GM23338 (cell line): ENCODE measurements around the gene EZR.

Experiments
- CREB1 ChIP-seq: fragments of 250-450 bp; sonication (Bioruptor Pico); IDR thresholded peaks from 2 replicates; pipeline ENCODE4 v1.5.0; 2020; ENCODE audit warnings: low read depth, mild to moderate bottlenecking, moderate library complexity
- EZH2 ChIP-seq: fragments of 200-600 bp; sonication (generic); IDR thresholded peaks from one replicate; pipeline ENCODE4 v1.8.0; 2017; ENCODE audit warnings: antibody characterized with exemption, mild to moderate bottlenecking, low read depth; ENCODE audit not compliant: unreplicated experiment
- EZH2phosphoT487 ChIP-seq: fragments of 200-600 bp; sonication (generic); IDR thresholded peaks from one replicate; pipeline ENCODE4 v1.8.1; 2018; ENCODE audit warnings: antibody characterized with exemption; ENCODE audit not compliant: unreplicated experiment
- NANOG ChIP-seq: IDR thresholded peaks from 2 replicates; pipeline ENCODE4 v1.6.1; 2016; ENCODE audit warnings: antibody characterized with exemption, borderline replicate concordance
- POLR2AphosphoS5 ChIP-seq: IDR thresholded peaks from 2 replicates; pipeline ENCODE4 v1.6.1; 2016; ENCODE audit warnings: antibody characterized with exemption, low read depth
- STAT1 ChIP-seq: IDR thresholded peaks from one replicate; pipeline ENCODE4 v1.6.1; 2016; ENCODE audit warnings: antibody characterized with exemption; ENCODE audit not compliant: unreplicated experiment
- ZNF114 ChIP-seq: fragments of 250-450 bp; sonication (Bioruptor Pico); IDR thresholded peaks from 2 replicates; pipeline ENCODE4 v1.5.0; 2020; ENCODE audit warnings: mild to moderate bottlenecking, moderate library complexity
- TF ChIP-seq, protein P1 (sequence below), 2 experiments: fragments of 200-600 bp in 1 of 2; sonication (generic) in 1 of 2; conservative IDR thresholded peaks; 2 replicates each; pipeline versions ENCODE4 v1.5.1 to v1.6.1; 2016 to 2017; ENCODE audit warnings: antibody characterized with exemption in 2 of 2, low read depth in 2 of 2, mild to moderate bottlenecking in 2 of 2, moderate library complexity in 1 of 2
- TF ChIP-seq, protein P2 (sequence below): IDR thresholded peaks from one replicate; pipeline ENCODE4 v1.6.1; 2018; ENCODE audit warnings: antibody characterized with exemption; ENCODE audit not compliant: unreplicated experiment
- TF ChIP-seq, protein P3 (sequence below): fragments of 250-450 bp; sonication (Bioruptor Pico); IDR thresholded peaks from 2 replicates; pipeline ENCODE4 v1.5.0; 2020; ENCODE audit warnings: mild to moderate bottlenecking, moderate library complexity
- TF ChIP-seq, protein P4 (sequence below): IDR thresholded peaks from 2 replicates; pipeline ENCODE4 v1.6.1; 2016; ENCODE audit warnings: antibody characterized with exemption

DNA sequence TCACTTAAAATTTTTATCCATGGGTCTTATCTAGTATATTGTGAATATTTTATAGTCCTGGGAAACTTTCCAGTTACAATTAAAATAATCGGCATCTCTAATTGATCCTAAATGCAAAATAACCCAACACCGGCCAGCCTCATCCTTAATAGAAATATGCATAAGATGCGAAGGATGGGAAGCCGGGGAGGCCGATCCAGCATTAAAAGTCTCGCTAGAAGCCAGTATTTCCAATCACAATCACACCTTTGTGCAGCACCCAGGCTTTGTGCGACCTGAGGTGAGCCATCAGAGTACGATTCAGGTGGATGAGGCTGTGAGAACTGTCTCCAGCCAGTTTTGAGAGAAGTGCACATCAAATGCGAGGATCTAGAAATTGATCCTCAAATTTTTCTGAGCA, 65.4 kb downstream of the EZR start:
- TF ChIP-seq CREB1: no peak
- TF ChIP-seq, protein P1, sequence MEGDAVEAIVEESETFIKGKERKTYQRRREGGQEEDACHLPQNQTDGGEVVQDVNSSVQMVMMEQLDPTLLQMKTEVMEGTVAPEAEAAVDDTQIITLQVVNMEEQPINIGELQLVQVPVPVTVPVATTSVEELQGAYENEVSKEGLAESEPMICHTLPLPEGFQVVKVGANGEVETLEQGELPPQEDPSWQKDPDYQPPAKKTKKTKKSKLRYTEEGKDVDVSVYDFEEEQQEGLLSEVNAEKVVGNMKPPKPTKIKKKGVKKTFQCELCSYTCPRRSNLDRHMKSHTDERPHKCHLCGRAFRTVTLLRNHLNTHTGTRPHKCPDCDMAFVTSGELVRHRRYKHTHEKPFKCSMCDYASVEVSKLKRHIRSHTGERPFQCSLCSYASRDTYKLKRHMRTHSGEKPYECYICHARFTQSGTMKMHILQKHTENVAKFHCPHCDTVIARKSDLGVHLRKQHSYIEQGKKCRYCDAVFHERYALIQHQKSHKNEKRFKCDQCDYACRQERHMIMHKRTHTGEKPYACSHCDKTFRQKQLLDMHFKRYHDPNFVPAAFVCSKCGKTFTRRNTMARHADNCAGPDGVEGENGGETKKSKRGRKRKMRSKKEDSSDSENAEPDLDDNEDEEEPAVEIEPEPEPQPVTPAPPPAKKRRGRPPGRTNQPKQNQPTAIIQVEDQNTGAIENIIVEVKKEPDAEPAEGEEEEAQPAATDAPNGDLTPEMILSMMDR (conservative IDR thresholded peaks at IDR 0.05; ENCODE audit: low read depth in 2 of 2): no peak
- no peak for TF ChIP-seq POLR2AphosphoS5
- no peak for TF ChIP-seq EZH2
- TF ChIP-seq EZH2phosphoT487: no peak
- TF ChIP-seq, protein P2, sequence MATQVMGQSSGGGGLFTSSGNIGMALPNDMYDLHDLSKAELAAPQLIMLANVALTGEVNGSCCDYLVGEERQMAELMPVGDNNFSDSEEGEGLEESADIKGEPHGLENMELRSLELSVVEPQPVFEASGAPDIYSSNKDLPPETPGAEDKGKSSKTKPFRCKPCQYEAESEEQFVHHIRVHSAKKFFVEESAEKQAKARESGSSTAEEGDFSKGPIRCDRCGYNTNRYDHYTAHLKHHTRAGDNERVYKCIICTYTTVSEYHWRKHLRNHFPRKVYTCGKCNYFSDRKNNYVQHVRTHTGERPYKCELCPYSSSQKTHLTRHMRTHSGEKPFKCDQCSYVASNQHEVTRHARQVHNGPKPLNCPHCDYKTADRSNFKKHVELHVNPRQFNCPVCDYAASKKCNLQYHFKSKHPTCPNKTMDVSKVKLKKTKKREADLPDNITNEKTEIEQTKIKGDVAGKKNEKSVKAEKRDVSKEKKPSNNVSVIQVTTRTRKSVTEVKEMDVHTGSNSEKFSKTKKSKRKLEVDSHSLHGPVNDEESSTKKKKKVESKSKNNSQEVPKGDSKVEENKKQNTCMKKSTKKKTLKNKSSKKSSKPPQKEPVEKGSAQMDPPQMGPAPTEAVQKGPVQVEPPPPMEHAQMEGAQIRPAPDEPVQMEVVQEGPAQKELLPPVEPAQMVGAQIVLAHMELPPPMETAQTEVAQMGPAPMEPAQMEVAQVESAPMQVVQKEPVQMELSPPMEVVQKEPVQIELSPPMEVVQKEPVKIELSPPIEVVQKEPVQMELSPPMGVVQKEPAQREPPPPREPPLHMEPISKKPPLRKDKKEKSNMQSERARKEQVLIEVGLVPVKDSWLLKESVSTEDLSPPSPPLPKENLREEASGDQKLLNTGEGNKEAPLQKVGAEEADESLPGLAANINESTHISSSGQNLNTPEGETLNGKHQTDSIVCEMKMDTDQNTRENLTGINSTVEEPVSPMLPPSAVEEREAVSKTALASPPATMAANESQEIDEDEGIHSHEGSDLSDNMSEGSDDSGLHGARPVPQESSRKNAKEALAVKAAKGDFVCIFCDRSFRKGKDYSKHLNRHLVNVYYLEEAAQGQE: no peak
- TF ChIP-seq ZNF114 (CRISPR knock-in tag): no peak
- TF ChIP-seq, protein P3, sequence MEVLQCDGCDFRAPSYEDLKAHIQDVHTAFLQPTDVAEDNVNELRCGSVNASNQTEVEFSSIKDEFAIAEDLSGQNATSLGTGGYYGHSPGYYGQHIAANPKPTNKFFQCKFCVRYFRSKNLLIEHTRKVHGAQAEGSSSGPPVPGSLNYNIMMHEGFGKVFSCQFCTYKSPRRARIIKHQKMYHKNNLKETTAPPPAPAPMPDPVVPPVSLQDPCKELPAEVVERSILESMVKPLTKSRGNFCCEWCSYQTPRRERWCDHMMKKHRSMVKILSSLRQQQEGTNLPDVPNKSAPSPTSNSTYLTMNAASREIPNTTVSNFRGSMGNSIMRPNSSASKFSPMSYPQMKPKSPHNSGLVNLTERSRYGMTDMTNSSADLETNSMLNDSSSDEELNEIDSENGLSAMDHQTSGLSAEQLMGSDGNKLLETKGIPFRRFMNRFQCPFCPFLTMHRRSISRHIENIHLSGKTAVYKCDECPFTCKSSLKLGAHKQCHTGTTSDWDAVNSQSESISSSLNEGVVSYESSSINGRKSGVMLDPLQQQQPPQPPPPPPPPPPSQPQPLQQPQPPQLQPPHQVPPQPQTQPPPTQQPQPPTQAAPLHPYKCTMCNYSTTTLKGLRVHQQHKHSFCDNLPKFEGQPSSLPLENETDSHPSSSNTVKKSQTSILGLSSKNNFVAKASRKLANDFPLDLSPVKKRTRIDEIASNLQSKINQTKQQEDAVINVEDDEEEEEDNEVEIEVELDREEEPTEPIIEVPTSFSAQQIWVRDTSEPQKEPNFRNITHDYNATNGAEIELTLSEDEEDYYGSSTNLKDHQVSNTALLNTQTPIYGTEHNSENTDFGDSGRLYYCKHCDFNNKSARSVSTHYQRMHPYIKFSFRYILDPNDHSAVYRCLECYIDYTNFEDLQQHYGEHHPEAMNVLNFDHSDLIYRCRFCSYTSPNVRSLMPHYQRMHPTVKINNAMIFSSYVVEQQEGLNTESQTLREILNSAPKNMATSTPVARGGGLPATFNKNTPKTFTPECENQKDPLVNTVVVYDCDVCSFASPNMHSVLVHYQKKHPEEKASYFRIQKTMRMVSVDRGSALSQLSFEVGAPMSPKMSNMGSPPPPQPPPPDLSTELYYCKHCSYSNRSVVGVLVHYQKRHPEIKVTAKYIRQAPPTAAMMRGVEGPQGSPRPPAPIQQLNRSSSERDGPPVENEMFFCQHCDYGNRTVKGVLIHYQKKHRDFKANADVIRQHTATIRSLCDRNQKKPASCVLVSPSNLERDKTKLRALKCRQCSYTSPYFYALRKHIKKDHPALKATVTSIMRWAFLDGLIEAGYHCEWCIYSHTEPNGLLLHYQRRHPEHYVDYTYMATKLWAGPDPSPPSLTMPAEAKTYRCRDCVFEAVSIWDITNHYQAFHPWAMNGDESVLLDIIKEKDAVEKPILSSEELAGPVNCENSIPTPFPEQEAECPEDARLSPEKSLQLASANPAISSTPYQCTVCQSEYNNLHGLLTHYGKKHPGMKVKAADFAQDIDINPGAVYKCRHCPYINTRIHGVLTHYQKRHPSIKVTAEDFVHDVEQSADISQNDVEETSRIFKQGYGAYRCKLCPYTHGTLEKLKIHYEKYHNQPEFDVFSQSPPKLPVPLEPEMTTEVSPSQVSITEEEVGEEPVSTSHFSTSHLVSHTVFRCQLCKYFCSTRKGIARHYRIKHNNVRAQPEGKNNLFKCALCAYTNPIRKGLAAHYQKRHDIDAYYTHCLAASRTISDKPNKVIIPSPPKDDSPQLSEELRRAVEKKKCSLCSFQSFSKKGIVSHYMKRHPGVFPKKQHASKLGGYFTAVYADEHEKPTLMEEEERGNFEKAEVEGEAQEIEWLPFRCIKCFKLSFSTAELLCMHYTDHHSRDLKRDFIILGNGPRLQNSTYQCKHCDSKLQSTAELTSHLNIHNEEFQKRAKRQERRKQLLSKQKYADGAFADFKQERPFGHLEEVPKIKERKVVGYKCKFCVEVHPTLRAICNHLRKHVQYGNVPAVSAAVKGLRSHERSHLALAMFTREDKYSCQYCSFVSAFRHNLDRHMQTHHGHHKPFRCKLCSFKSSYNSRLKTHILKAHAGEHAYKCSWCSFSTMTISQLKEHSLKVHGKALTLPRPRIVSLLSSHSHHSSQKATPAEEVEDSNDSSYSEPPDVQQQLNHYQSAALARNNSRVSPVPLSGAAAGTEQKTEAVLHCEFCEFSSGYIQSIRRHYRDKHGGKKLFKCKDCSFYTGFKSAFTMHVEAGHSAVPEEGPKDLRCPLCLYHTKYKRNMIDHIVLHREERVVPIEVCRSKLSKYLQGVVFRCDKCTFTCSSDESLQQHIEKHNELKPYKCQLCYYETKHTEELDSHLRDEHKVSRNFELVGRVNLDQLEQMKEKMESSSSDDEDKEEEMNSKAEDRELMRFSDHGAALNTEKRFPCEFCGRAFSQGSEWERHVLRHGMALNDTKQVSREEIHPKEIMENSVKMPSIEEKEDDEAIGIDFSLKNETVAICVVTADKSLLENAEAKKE (CRISPR knock-in tag): no peak
- TF ChIP-seq, protein P4, sequence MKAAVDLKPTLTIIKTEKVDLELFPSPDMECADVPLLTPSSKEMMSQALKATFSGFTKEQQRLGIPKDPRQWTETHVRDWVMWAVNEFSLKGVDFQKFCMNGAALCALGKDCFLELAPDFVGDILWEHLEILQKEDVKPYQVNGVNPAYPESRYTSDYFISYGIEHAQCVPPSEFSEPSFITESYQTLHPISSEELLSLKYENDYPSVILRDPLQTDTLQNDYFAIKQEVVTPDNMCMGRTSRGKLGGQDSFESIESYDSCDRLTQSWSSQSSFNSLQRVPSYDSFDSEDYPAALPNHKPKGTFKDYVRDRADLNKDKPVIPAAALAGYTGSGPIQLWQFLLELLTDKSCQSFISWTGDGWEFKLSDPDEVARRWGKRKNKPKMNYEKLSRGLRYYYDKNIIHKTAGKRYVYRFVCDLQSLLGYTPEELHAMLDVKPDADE: no peak
- no peak for TF ChIP-seq NANOG
- no peak for TF ChIP-seq STAT1
